DLD1 (cell line): ENCODE results near the gene PLSCR2.
"Not testable (repeated sequence)": the region's sequence is repeated elsewhere in the genome, so short reads cannot be mapped to it uniquely, and the experiment has no call there.

Experiments
- in situ Hi-C: cut with HindIII; loops from 2 replicates; pipeline ENCODE4 v1.10.0; 2017; ENCODE audit warnings: low sequenced_read_pairs

Gene PLSCR2

DNA sequence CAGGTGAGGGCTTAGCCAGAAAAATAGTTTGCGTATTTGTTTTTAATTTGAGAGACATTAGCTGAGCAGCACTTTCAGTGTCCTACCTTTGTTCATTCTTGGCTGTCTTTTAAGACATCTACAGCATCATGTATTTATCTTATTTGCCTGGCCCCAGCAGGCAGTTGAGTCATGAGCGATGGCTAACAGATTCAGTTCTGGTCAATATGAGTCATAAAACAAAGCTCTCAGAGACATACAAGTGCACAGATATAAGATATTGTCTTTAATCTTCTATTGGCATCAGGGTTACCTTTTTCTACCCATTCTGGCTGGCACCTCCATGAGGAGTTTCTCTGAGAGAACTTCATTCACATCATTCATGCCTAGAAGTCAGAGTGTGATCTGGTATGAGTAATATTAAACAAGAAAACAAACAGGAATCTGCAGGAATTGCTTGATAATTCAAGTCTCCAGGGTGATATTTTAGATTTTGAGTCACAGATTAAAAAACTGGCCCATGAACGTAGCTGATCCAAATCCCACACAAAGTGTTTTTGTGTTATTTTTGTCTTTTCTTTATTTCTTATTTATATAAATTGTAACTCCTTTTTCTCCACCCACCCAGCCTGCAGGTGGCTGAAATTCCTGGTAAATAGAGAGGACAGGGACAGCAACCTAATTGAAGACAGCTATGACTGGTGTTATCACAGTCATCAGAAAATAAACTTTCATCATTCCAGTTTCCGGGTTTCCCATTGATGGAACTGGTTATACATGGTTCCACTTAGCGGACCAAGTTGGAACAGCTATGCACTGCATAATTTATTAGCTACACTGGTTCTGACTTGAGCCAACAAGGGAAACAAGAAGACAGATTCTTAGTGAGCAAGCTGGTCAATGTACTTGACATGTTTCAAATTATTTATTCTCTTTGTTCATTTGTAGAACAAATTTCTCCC, 47.3 kb downstream of the PLSCR2 start:
- in situ Hi-C loops, result no loop called here

DNA sequence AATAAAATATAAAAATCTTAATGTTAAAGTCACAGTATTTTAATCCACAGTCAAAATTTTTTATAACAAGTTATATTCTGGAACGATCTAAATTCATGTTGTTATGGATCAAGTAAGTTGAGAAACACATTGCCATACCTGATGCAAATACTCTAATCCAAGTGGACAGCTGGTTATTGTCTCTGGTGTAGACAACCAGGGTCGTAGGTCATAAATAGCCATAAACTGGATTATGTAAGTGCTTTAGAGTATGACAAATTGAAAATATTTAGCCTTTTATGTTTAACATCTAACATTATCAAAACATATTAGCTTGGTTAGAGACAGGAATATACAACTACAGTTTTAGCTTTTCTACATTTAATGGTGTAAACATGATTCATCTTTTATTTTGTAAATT, 53.0 kb downstream of the PLSCR2 start:
- in situ Hi-C loops, result no loop called here

DNA sequence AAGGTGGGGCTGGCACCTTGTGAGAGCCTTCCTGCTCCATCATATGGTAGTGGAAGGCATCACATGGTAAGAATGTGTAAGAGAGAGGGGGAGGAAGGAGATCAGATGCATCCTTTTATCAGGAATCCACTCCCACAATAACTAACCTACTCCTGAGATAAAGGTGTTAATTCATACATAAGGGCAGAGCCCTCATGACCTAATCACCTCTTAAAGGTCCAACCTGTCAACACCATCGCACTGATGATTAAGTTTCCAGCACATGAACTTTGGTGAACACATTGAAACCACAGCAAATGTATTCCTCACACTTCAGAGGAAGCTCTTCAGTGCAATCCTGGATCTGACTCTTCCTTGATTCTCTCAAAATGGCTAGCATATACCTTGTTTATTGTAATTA, 55.4 kb downstream of the PLSCR2 start:
- in situ Hi-C loops, result no loop called here

DNA sequence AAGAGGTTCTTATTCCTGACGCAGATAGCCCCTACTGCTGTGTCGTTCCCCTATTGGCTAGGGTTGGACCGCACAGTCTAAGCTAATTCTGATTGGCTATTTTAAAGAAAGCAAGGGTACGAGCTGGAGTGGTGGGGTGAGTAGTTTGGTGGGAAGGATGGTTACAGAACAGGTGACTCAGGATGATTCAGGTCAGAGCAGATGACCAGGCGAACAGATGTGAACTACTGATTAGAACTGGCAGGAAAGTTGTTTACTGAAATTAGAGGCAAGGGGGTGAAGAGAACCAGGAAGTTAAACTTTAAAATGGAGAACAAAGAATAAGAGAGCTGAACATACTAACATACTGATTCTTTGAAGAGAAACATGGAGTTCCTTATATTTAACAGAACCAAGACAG, 56.6 kb downstream of the PLSCR2 start:
- in situ Hi-C loops, result not testable (repeated sequence)

DNA sequence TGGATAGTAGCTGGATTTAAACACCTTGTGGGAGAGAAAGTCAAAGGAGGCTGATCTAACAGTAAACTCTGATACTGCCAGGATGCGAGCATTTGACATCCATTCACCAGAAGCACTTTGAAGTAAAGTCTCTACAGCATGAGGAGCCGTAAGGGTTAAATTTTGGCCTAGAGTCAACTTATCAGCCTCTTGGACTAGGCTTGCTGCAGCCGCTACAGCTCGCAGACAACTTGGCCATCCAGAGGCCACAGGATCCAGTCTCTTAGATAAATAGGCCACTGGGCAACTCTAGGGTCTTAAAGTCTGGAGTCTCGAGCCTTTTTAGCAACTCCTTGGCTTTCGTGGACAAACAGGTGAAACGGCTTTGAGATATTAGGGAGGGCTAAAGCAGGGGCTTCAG, 61.4 kb downstream of the PLSCR2 start:
- in situ Hi-C loops, result no loop called here

DNA sequence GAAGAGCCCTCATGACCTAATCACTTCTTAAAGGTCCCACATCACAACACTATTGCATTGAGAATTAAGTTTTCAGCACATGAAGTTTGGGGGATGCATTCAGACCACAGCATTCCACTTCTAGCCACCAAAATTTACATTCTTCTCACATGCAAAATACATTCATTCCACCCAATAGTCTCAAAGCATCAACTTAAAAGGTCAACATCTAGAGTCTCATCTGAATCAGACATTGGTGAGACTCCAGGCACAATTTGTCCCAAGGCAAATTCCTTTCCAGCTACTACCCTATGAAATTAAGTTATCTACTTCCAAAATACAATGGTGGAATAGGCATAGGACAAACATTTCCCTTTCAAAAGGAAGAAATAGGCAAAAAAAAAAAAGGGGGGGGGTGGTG, 64.9 kb downstream of the PLSCR2 start:
- in situ Hi-C loops, result no loop called here

DNA sequence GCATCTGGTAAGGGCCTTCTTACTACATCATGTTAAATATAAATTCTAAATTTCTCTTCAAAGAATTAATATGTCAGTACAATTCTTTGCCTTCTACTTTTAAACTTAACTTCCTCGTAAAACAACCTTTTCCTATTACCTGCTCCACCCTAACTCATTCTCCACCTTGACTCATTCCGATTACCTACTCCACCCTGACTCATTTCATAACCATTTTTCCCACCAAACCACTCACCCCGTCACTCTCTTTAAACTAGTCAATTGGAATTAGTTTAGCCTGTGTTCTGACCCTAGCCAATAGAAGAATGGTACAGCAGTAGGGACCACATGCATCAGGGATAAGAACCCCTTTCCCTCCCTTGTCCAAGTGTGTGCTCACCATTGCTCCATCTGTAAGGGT, 65.6 kb downstream of the PLSCR2 start:
- in situ Hi-C loops, result no loop called here

DNA sequence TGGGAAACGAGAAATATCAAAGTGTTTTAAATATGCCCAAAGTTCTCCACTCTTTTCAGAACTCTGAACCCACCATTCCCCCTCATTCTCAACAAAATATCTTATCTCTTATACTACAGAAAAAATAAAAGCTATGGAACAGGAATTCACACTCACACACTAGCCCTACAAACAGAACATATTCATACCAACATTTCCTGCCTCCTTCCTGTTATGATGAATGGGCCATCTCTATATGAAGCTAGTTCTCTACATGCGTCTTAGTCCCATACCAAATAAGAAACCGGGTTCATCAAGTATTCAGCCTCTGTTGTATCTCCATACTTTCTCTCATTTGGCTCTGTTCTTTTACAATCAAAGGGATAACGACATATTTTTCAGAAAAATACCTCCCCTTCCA, 72.6 kb downstream of the PLSCR2 start:
- in situ Hi-C loops, result no loop called here

DNA sequence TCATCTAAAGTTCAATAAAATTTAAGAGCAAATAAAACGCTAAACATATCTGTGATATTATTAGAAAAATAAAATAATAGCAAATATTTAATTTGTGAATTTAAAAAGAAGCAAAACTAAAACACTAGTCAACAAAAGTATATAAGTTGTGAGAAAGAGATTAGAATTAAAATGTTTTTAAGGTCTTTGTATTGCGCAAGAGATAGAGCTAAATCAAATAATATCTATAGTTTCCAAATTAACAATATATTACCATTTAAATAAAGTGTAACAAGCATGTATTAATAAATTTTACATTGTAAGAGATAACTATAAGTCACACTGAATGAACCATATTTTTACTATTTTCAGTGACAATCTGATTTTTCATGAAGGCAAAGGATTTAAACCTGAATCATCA, 74.2 kb downstream of the PLSCR2 start:
- in situ Hi-C loops, result no loop called here

DNA sequence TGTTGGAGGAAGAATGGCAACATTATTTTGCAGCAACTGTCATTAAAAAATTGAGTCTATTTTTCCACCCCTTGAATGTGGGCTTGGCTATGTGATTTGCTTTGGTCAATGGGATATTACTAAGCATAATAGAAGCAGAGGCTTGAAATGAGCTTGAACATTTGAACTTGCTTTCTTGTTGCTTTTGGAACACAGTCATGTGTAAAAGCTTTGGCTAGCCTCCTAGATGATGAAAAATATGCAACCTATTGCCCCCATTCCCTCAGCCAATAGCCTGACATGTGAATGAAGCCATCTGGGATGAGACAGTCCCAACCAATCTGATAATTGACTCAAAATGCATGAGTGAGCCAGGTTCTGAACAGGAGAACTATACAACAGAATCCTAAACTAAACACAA, 78.4 kb downstream of the PLSCR2 start:
- in situ Hi-C loops, result no loop called here

DNA sequence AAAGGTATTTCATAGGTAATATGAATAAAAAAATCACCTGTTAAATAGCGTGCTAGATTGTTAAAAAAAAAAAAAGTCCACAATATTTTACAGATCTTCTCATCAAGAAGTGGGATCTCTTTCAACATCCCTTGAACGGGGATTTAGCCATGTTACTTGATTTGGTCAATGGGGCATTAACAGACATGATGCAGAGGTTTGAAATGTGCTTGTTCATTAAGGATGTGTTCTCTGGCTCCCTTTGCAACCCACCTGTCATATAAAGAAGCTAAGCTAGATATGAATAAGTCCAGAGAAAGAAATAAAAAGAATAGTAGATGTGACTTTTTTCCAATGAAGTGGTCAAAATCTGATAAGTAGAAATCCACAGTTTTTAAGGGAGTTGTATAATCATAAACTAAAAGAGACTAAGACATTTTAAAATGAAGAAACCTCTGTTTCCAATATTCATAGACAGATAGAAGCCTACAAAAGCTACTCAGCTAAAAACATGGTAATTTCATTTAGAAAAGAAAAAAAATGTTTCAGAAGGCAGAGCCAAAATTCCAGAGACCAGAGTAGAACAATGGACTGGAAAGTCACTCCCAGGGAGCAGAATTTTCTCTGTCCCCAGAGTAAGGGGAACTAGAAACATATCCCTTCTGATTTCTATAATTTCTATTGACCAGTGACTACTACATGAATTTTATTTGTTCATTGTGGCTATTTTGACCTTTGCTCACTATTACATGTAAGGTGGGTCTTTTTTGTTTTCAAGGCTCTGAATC, 79.2 kb downstream of the PLSCR2 start:
- in situ Hi-C loops, result no loop called here

DNA sequence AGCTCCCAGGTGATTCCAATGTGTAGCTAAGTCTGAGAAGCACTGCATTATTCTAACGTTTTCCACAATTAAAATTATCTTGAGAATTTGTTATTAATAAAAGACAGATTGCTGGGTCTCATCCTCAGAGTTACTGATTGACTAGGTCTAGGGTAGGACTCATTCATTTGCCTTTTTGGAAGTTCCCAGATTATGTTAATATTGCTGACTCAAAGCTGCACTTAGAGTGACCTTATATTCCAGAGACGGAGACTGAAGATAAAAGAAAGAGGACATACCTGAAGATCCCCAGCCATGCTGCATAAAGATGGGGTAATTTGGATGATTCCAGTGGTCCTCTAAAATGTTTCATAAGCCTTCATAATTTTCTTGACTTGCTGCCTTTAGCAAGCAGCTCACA, 81.8 kb downstream of the PLSCR2 start:
- in situ Hi-C loops, result no loop called here

DNA sequence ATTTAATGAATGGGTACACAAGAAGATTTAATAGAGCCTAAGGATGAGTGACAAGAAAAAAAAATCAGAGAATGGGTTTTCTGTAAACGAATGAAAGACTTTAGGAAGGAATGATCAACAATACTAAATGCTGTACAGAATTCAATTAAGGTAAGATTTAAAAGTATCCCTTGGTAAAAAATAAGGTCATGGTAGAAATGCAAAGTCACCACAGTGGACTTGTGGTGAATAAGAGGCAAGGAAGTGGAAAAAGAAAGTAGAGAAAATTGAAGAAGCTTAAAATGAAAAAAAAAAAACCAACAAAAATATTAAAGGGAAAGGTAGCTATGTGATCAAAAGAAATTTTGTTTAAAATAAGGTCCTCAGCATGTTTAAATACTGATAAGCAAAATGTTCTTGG, 82.4 kb downstream of the PLSCR2 start:
- in situ Hi-C loops, result no loop called here

DNA sequence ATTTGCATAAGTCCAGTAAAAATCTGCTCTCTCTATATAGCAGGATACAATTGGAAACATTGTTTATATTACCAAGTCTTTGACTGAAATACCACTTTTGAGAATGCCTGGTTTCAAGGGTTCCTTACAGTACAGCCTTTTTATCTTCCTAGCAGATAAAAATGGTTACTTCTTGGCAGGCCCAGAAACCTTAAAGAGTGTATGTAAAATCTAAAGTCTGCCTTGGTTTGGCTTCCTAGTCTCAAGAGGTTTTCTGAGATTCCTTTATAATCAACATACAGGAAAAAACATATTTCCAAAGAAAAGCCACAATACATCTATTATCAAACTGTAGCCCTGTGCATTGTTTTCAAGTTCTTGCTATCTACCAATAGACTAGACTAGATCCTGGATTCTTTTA, 84.6 kb downstream of the PLSCR2 start:
- in situ Hi-C loops, result no loop called here
